Measurements from ENCODE around the gene TMEM87B. TPM values are rescaled to one million over a fixed set of nuclear protein-coding genes. Genes with fewer than 3 reads are reported as not detected.
A peak's percentile ranks its signal among the peaks of the same experiment; 100 is the strongest.

The TMEM87B gene
- total RNA-seq, 2 donors from 2014 or later = 26.1 to 35.3 TPM

DNA sequence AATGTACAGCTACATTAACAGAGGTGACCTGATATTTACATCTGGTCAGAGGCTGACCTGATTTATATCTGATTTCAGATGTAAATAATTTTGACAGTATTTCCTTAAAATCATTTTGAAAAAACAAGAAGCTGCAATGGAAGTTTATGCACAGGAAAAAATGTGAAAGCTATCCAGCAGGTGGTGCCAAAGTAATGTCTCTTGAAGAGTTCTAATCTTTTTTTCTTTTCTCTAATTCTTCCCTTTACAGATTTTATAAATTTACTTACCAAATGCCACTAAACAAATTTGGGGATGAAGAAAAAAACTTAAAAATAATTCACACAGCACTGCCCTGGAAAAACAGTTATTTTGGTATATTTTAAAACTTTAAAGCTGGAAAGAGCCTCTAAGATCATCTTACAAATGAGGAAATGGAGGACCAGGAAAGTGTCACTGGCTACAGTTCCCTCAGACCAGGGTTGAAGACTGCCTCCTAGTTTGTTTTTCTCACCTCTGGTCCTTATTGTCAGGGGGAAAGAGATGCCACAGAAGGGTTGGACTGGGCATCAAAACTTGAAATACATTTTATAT, 66.7 kb downstream of the TMEM87B start:
- DNase-seq (ENCODE audit: low spot score) = no peak
- H3K9me3 ChIP-seq = no peaks in the 10 kb centered on the region
- TF ChIP-seq, protein P1, sequence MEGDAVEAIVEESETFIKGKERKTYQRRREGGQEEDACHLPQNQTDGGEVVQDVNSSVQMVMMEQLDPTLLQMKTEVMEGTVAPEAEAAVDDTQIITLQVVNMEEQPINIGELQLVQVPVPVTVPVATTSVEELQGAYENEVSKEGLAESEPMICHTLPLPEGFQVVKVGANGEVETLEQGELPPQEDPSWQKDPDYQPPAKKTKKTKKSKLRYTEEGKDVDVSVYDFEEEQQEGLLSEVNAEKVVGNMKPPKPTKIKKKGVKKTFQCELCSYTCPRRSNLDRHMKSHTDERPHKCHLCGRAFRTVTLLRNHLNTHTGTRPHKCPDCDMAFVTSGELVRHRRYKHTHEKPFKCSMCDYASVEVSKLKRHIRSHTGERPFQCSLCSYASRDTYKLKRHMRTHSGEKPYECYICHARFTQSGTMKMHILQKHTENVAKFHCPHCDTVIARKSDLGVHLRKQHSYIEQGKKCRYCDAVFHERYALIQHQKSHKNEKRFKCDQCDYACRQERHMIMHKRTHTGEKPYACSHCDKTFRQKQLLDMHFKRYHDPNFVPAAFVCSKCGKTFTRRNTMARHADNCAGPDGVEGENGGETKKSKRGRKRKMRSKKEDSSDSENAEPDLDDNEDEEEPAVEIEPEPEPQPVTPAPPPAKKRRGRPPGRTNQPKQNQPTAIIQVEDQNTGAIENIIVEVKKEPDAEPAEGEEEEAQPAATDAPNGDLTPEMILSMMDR (IDR thresholded peaks at IDR 0.05) = peak; percentile 52
- H3K4me3 ChIP-seq = no peak overlapping the region
- H3K27me3 ChIP-seq (replicated peaks; ENCODE audit: insufficient read depth) = no peaks in the 10 kb centered on the region
- ATAC-seq (ENCODE audit: insufficient number of reproducible peaks, low FRiP score, low read depth) = no peak
- H3K4me1 ChIP-seq (ENCODE audit: control insufficient read depth in 1 of 2, low read depth in 2 of 2) = no peaks in the 10 kb centered on the region
- H3K36me3 ChIP-seq = peaks cover 2% of the 10 kb centered on the region
- no peak overlapping the region for H3K27ac ChIP-seq

DNA sequence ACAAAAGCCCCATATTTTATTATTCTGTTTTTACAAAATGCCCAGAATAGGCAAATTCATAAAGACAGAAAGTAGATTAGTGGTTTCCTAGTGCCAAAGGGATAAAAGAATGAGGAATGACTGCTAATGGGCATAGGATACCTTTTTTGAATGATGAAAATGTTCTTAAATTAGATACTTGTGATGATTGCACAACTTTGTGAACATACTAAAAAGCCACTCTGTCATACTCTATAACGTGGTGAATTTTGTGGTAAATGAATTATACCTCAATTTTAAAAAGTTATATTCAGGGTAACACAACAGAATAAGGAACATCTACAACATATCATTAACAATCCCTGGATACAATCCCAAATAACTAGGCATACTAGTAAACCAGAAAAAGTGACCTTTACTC, 74.0 kb downstream of the TMEM87B start:
- Histone ChIP-seq H3K4me3 (no peak overlapping the region), H3K27ac (no peak overlapping the region), H3K27me3 (replicated peaks; ENCODE audit: insufficient read depth) (no peaks in the 10 kb centered on the region), H3K36me3 (no peaks in the 10 kb centered on the region), H3K9me3 (peaks cover 3% of the 10 kb centered on the region), H3K4me1 (ENCODE audit: control insufficient read depth in 1 of 2, low read depth in 2 of 2) (no peaks in the 10 kb centered on the region)
- ATAC-seq (ENCODE audit: insufficient number of reproducible peaks, low FRiP score, low read depth) (no peak), DNase-seq (ENCODE audit: low spot score) (no peak)
- TF ChIP-seq, protein P1 (IDR thresholded peaks at IDR 0.05) = no peak

DNA sequence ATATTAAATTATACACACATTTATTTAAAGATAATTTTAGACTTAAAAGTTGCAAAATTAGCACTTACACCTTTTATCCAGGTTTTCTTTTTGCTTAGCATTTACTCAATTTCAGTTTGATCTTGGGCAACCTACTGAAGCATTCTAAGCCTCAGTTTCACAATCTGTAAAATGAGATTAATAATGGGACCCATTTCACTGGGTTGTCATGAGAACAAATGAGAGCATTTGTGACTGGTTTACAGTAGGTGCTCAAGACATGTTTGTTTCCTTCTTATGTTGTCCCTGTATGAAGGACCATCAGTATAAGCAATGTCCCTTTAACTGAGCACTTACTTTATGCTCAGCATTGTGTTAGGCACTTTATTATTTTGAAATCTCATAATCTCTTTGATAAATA, 78.3 kb downstream of the TMEM87B start:
- peaks cover 3% of the 10 kb centered on the region for H3K9me3 ChIP-seq
- H3K27me3 ChIP-seq (replicated peaks; ENCODE audit: insufficient read depth) = no peaks in the 10 kb centered on the region
- no peaks in the 10 kb centered on the region for H3K36me3 ChIP-seq
- H3K4me3 ChIP-seq = no peak overlapping the region
- DNase-seq (ENCODE audit: low spot score) = no peak
- no peak overlapping the region for H3K27ac ChIP-seq
- H3K4me1 ChIP-seq (ENCODE audit: control insufficient read depth in 1 of 2, low read depth in 2 of 2) = peaks cover 0 to 8% of the 10 kb centered on the region in 2 donors
- ATAC-seq (ENCODE audit: insufficient number of reproducible peaks, low FRiP score, low read depth) = no peak
- TF ChIP-seq, protein P1 (IDR thresholded peaks at IDR 0.05) = no peak

DNA sequence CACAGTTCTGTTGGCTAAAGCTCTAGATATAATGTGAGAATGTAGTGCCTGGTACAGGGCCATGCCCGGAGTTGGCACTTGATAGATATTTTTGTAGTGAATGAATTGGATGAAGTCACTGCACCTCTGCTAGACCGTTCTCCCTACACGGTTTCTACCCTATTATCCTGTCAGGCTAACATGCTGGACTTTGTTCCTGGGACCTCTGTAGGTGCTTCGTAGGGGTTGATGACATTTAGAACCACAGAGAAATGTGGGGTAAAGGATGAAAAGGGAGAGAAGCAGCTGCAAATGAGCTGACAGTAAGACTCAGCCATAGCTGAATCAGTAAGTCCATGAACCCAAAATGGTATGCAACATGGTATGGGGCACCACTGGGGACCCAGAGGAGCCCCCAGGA, 79.1 kb downstream of the TMEM87B start:
- no peaks in the 10 kb centered on the region for H3K36me3 ChIP-seq
- H3K27me3 ChIP-seq (replicated peaks; ENCODE audit: insufficient read depth) = no peaks in the 10 kb centered on the region
- peaks cover 0 to 8% of the 10 kb centered on the region in 2 donors for H3K4me1 ChIP-seq (ENCODE audit: control insufficient read depth in 1 of 2, low read depth in 2 of 2)
- no peak overlapping the region for H3K4me3 ChIP-seq
- DNase-seq (ENCODE audit: low spot score) (no peak), ATAC-seq (ENCODE audit: insufficient number of reproducible peaks, low FRiP score, low read depth) (no peak)
- no peak overlapping the region for H3K27ac ChIP-seq
- TF ChIP-seq, protein P1 (IDR thresholded peaks at IDR 0.05) = no peak
- H3K9me3 ChIP-seq = peaks cover 3% of the 10 kb centered on the region

DNA sequence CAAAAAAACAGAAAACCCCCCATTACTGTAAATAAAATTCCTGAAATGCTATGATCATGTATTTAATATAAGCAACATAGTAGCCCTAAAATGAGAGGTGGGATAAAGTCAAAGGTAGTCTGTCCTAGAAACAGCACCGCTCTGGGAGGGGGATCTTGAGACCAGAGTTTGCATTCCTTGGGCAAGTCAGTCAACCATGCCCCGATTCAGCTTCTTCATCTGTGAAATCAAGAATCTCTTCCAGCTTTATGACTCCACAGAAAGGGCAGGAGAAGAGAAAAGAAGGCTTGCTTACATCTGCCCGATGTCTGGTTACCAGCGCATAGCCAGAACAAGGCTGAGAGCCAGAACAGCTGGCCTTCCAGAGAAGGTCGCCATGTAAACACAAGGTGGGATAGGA, 81.0 kb downstream of the TMEM87B start:
- TF ChIP-seq, protein P1 (IDR thresholded peaks at IDR 0.05) = no peak
- Histone ChIP-seq H3K4me3 (no peak overlapping the region), H3K4me1 (ENCODE audit: control insufficient read depth in 1 of 2, low read depth in 2 of 2) (peaks cover 0 to 8% of the 10 kb centered on the region in 2 donors), H3K27ac (no peak overlapping the region), H3K9me3 (peaks cover 3% of the 10 kb centered on the region), H3K27me3 (replicated peaks; ENCODE audit: insufficient read depth) (no peaks in the 10 kb centered on the region), H3K36me3 (no peaks in the 10 kb centered on the region)
- no peak for ATAC-seq (ENCODE audit: insufficient number of reproducible peaks, low FRiP score, low read depth)
- DNase-seq (ENCODE audit: low spot score) = no peak

All from thoracic aorta (tissue), 2 donors.